Ascending aorta (tissue), 2 donors: ENCODE data around the gene GJE1. TPM values are rescaled to one million over a fixed set of nuclear protein-coding genes. Genes with fewer than 3 reads are reported as not detected.

Source experiments
- DNase-seq, 2 donors: peaks; one replicate each; pipeline ENCODE4 v3.0.0-alpha.2; 2019; ENCODE audit warnings: low spot score in 2 of 2
- H3K27ac ChIP-seq, 2 donors: fragments of 200-600 bp; sonication (generic); one replicate each; pipeline ENCODE4 v1.5.1; 2016 to 2017; ENCODE audit warnings: mild to moderate bottlenecking in 1 of 2
- H3K27me3 ChIP-seq: fragments of 200-600 bp; sonication (generic); one replicate; pipeline ENCODE4 v1.5.1; 2017
- H3K36me3 ChIP-seq, 2 donors: fragments of 200-600 bp; sonication (generic); one replicate each; pipeline ENCODE4 v1.5.1; 2016
- H3K4me1 ChIP-seq, 2 donors: fragments of 200-600 bp; sonication (generic); one replicate each; pipeline ENCODE4 v1.5.1; 2016 to 2017; ENCODE audit warnings: mild to moderate bottlenecking in 1 of 2
- H3K4me3 ChIP-seq, 2 donors: fragments of 200-600 bp; sonication (generic); one replicate each; pipeline ENCODE4 v1.5.1; 2016 to 2017; ENCODE audit warnings: mild to moderate bottlenecking in 1 of 2
- H3K9me3 ChIP-seq, 2 donors: fragments of 200-600 bp; sonication (generic); one replicate each; pipeline ENCODE4 v1.5.1; 2016
- CTCF ChIP-seq, 3 experiments: fragments of 200-600 bp in 2 of 3; fragments of 450-650 bp in 1 of 3; sonication (generic) in 2 of 3; IDR thresholded peaks; one replicate each; pipeline ENCODE4 v1.5.1; 2016 to 2019; ENCODE audit warnings: antibody characterized with exemption in 3 of 3, mild to moderate bottlenecking in 1 of 3, moderate library complexity in 1 of 3
- intact Hi-C: fragments of 100-400 bp; cut with DNase I; formaldehyde crosslinking; loops from one replicate; pipeline ENCODE4 v1.15.1; 2023
- total RNA-seq: library from RNA; depleted of rRNA; stranded (reverse); fragments of >200 nt; gene quantifications from one replicate; pipeline ENCODE4 v1.1.0, GENCODE V29; 2016

The GJE1 gene
- total RNA-seq, 1 donor from 2014 or later: not detected

DNA sequence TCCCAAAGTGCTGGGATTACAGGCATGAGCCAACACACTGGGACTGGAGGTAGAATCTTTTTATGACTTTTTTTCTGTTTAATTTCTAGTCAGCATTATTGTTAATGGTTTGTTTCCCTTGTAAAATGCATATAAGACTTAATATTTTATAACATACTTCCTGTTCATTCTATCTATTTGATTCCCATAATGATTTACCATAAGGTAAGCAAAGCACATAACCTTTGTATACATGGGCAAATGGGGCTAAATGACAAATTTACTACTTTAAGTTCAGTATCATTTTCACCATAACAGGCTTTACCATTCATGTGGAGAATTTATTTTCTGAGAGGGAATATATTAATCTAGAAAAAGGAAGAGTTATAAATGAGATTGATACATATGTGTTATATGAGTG, 38.6 kb downstream of the GJE1 start:
- Histone ChIP-seq H3K4me3 (no peak overlapping the region), H3K27ac (no peak overlapping the region), H3K4me1 (no peaks in the 10 kb centered on the region), H3K9me3 (no peaks in the 10 kb centered on the region), H3K36me3 (peaks cover 20 to 62% of the 10 kb centered on the region in 2 donors), H3K27me3 (no peaks in the 10 kb centered on the region)
- no peak for DNase-seq
- intact Hi-C loops: no loop called here
- no peak for TF ChIP-seq CTCF (IDR thresholded peaks at IDR 0.05)

DNA sequence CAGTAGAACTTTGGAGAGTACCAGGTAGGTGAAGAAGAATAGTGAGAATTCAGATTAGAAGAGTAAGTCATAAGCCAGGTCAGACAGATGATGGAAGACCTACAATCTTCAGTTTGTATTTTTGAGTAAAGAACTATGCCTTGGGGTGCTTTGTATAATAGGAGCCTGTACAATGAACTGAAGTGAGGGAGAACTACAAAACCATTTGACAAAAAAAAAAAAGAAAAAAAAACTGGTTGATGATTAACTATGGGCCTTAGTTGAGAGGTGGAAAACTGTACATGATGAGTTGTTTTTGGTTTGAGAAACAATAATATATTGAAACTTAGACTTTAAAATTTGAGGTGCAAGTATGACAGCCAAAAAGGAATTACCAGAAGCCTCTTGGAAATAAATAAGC, 40.0 kb downstream of the GJE1 start:
- no peak for DNase-seq
- Histone ChIP-seq H3K4me1 (no peaks in the 10 kb centered on the region), H3K4me3 (no peak overlapping the region), H3K36me3 (peaks cover 23 to 59% of the 10 kb centered on the region in 2 donors), H3K27me3 (no peaks in the 10 kb centered on the region), H3K27ac (no peak overlapping the region), H3K9me3 (peaks cover 0 to 4% of the 10 kb centered on the region in 2 donors)
- intact Hi-C loops: no loop called here
- no peak for TF ChIP-seq CTCF (IDR thresholded peaks at IDR 0.05)

DNA sequence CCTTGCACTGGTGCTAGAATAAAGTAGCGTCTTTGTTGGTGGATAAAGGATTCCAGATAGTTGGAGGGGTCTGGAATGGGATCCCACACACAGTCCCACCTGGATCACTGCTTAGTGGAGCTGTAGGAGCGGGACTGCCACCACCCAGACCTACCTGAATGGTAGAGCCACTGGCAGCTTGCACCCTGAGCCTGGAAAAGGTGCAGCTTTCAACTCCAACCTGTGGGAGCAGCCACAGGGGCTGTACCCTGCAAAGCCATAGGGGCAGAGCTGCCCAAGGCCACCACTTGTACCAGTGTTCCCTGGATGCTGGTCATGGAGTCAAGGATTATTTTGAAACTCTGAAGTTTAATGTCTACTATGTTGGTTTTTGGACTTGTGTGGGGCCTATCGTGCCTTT, 41.3 kb downstream of the GJE1 start:
- intact Hi-C loops: no loop called here

GRCh38 chr6:142174703-142175102, 42.0 kb downstream of the GJE1 start:
- Histone ChIP-seq H3K4me3 (no peak overlapping the region), H3K4me1 (no peaks in the 10 kb centered on the region), H3K27ac (no peak overlapping the region), H3K36me3 (peaks cover 26 to 64% of the 10 kb centered on the region in 2 donors), H3K27me3 (no peaks in the 10 kb centered on the region), H3K9me3 (peaks cover 0 to 12% of the 10 kb centered on the region in 2 donors)
- no peak for TF ChIP-seq CTCF (IDR thresholded peaks at IDR 0.05)
- intact Hi-C loops: no loop called here
- DNase-seq: no peak

More for the DNA sequence above, 41.3 kb downstream of the GJE1 start:
- no peak overlapping the region for H3K27ac ChIP-seq
- peaks cover 29 to 64% of the 10 kb centered on the region in 2 donors for H3K36me3 ChIP-seq
- H3K9me3 ChIP-seq: peaks cover 0 to 12% of the 10 kb centered on the region in 2 donors
- TF ChIP-seq CTCF (IDR thresholded peaks at IDR 0.05): no peak
- no peaks in the 10 kb centered on the region for H3K27me3 ChIP-seq
- no peaks in the 10 kb centered on the region for H3K4me1 ChIP-seq
- no peak overlapping the region for H3K4me3 ChIP-seq
- no peak for DNase-seq

DNA sequence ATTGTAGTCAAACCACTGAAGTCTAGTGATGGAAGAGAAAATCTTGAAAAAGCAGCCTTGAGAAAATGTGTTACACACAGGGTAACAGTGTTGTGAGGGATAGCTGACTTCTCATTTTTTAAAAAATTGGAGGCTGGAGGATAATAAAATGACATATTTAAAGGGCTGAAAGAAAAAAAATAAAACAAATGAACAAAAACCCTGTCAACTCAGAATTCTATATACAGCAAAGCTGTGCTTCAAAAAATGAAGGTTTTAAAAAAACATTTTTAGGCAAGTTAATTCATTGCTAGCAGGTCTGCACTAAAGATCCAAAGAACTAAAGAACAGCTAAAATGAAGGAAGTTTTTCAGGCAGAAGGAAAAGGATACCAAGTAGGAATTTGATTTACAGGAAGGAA, 45.4 kb downstream of the GJE1 start:
- TF ChIP-seq CTCF (IDR thresholded peaks at IDR 0.05): no peak
- H3K36me3 ChIP-seq: peaks cover 9 to 42% of the 10 kb centered on the region in 2 donors

GRCh38 chr6:142182004-142182403, 49.3 kb downstream of the GJE1 start:
- no peak for TF ChIP-seq CTCF (IDR thresholded peaks at IDR 0.05)
- no peak for DNase-seq
- no peak overlapping the region for H3K4me3 ChIP-seq
- peaks cover 9 to 21% of the 10 kb centered on the region in 2 donors for H3K36me3 ChIP-seq
- H3K4me1 ChIP-seq: no peaks in the 10 kb centered on the region
- H3K27ac ChIP-seq: no peak overlapping the region
- intact Hi-C loops: no loop called here
- H3K27me3 ChIP-seq: no peaks in the 10 kb centered on the region
- peaks cover 0 to 12% of the 10 kb centered on the region in 2 donors for H3K9me3 ChIP-seq

More for the DNA sequence above, 45.4 kb downstream of the GJE1 start:
- Histone ChIP-seq H3K9me3 (peaks cover 0 to 12% of the 10 kb centered on the region in 2 donors), H3K4me1 (no peaks in the 10 kb centered on the region), H3K27me3 (no peaks in the 10 kb centered on the region), H3K4me3 (no peak overlapping the region), H3K27ac (no peak overlapping the region)
- intact Hi-C loops: no loop called here
- DNase-seq: no peak
